GM10266 (cell line): ENCODE data around the gene SSBP3.

Experiments
- DNase-seq: peaks from one replicate; pipeline ENCODE4 v3.0.0; 2012; ENCODE audit errors: extremely low spot score
- TF ChIP-seq, protein P1 (sequence below): IDR thresholded peaks from 2 replicates; pipeline ENCODE4 v1.5.1; 2012; ENCODE audit warnings: mild to moderate bottlenecking, low read depth; ENCODE audit not compliant: control insufficient read depth, insufficient read depth; ENCODE audit errors: missing control alignments

SSBP3 gene

DNA sequence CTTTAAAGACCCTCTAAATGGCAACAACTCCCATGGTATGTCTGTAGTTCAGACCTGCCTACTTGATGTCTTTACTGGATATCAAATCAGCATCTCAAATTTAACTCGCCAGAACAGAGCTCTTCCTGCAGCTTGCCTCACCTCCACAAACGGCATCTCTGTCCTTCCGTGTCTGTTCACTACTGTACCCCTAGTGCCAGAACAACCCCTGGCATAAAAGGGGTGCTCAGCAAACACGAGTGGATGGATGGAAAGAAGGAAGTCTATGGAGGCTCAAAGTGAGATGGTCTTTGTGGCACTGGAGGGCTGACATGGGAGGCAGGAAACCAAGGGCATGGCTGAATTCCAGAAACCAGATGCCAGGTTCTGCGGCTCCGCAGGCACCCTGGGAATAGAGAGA is 183.5 kb downstream of the SSBP3 start:
- TF ChIP-seq, protein P1, sequence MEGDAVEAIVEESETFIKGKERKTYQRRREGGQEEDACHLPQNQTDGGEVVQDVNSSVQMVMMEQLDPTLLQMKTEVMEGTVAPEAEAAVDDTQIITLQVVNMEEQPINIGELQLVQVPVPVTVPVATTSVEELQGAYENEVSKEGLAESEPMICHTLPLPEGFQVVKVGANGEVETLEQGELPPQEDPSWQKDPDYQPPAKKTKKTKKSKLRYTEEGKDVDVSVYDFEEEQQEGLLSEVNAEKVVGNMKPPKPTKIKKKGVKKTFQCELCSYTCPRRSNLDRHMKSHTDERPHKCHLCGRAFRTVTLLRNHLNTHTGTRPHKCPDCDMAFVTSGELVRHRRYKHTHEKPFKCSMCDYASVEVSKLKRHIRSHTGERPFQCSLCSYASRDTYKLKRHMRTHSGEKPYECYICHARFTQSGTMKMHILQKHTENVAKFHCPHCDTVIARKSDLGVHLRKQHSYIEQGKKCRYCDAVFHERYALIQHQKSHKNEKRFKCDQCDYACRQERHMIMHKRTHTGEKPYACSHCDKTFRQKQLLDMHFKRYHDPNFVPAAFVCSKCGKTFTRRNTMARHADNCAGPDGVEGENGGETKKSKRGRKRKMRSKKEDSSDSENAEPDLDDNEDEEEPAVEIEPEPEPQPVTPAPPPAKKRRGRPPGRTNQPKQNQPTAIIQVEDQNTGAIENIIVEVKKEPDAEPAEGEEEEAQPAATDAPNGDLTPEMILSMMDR, result no peak
- DNase-seq, result no peak

DNA sequence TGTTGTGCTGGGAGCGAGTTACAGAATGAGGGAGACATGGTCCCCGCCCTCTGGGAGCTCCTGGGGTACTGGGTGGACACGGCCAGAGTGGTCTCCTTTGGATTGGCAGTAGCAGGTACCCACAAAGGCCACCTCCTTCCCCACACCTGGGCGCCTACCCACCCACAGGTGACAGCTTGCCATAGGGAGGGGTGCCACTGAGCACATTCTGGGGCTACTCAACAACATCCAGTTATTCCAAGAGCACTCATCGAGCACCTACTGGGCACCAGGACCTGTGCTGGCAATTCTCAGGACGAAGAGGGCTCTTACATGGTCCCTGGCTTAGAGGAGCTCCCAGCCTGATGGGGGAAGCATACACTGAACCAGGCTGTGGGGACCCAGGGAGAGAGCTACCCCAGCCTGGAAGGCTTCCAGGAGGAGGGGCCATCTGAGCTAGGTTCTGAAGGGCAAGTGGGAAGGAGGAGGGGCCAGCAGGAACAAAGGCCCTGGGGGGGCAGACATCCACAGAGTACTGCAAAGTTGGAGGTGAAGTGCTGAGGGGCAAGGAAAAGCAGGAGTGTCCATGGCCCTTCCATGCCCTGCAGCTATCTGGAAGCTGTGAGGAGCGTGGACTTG is 184.2 kb downstream of the SSBP3 start:
- TF ChIP-seq, protein P1, result no peak
- no peak for DNase-seq

DNA sequence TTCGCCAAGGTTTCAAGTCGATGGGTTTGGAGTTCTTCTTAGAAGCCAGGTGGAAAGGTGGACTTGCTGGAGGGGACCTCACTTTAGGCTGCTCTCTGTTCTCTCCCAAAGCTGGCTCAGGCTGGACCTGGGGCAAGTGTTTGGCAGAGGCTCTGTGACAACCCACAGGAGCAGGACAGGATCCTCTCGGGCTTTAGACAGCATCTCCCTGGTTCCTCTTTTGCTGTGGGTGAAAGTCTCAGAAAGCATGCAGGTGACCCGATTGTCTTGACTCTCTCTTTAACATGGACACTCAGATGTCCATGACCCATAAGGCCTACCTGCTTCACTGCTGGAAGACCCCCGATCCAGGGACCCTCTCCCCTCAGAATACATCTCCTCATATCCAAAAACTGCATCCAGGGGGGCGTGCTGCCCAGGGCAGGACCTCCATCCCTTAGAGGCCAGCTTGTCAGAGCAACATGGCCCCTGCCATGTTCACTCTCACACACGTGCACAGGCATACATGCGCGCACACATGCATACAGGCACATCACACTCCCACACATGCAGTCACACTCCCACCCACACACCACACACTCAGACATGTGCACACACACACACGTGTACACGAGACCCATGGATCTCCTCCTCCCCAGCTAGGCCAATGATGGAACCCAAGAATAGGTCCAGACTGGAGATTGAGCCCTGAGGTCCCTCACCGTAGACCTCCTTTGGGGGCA is 184.9 kb downstream of the SSBP3 start:
- no peak for DNase-seq
- TF ChIP-seq, protein P1, result no peak

DNA sequence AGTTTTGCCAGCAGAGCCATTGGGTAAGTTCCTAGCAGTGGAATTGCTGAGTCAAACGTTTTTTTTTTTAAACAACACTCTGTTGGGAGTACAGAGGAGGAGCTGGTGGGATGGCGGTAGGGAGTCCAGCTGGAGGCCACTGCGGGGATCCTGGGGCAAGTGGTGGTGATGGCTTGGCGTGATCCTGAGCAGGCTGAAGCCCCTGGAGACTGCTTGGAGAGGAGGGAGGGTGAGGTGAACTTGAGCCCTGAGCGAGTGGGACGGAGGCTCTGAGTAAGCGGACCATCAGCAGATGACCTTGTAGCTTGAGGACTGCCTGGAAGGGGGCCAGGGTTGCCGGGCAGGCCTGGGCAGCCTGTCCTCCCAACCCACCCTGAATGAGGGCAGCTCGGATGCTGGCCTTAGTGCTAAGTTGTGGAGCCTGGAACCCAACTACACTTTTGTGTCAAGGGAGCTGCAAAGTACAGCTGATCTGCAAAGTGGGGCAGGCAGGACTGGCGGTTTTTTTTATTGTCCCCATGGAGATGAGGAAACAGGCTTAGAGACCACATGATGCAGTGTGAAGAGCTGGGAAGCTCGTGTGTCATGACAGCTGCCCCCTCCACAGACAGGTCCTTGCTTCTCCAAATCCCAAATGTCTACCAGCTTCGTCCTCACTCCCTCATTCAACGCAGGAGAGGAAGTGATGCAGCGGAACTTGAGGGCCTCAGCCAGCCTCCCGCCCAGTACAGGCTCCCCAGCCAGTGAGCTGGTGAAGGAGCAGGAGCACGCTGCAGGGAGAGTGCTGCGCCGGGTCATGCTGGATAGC is 186.0 kb downstream of the SSBP3 start:
- TF ChIP-seq, protein P1, result no peak
- DNase-seq, result no peak

DNA sequence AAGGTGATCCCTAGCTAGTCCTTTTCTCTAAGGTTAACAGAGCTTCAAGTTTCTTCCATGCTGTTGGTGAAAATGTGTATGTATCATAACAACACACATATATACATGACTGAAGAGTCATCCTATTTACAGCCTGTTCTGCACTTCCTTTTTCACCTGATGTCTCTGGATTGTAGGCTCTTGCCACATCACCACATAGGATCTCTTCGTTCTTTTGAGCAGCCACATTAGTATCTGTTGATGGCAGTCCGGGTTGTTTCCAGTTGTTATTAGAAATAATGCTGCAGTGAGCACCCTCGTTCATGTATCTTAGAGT is 186.5 kb downstream of the SSBP3 start:
- TF ChIP-seq, protein P1, result no peak
- no peak for DNase-seq

DNA sequence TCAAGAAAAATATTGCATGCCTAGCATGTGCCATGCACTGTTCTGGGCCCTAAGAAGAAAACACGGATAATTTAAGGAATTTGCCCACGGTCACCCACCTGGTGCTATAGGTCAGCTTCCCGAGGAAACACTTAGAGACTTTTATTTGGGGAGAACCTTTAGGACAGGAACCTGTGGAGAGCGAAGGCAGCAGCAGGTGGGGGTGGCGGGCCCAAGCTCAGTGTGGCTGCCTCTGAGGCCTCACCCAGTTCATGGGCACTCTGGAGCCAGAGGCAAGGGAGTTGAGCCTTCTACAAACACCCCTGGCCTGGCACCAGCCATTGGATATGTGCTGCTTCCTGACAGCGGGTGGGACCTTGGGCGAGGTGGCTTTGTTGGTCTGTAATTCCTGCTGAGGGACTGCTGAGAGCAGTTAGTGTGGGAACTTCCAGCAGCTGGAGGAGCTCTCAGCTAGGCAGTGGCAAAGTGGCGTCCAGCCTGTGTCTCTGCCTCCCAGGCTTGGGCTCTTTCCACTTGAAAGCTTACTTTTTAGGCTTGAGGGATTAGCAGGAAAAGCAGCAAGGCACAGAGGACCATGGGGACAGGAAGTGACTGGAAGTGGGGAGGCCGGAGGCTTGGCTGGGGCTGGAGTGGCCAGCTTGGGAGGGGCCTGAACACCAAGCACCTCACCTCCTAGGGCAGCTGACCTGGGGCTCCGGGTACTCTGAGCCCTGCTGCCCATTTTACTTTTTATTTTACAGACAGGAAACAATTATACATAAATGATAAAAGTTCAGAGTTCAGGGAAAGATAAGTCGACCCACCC is 187.1 kb downstream of the SSBP3 start:
- DNase-seq, result no peak
- TF ChIP-seq, protein P1, result no peak
